Measurements from ENCODE around the gene CAMK2G.
"Not testable (repeated sequence)": the region's sequence is repeated elsewhere in the genome, so short reads cannot be mapped to it uniquely, and the experiment has no call there.

CAMK2G gene

DNA sequence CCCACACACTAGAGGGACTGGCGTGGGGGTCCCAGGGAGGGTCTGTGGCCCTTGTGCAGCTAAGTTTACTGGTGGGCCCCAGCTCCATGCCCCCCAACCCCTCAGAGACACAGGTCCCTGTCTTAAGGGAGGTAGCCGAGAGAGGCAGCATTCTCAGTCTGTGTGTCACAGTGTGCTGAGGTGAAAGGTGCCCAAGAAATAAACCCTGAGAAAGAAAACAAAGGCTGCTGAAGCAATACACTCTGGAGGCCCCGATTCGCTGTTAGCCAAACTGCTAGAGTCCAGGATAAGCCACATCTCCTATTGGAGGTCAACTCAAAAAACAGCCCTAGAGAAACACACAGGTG lies 34.3 kb downstream of the CAMK2G start:
- Mint-ChIP-seq H3K4me1 (no peaks in the 10 kb centered on the region), H3K36me3 (peaks cover 21% of the 10 kb centered on the region), H3K9me3 (no peaks in the 10 kb centered on the region), H3K4me3 (no peak overlapping the region), H3K27ac (no peak overlapping the region), H3K27me3 (no peaks in the 10 kb centered on the region)
- ATAC-seq (ENCODE audit: low read depth) (no peak), DNase-seq (ENCODE audit: low spot score in 2 of 2) (no peak)

DNA sequence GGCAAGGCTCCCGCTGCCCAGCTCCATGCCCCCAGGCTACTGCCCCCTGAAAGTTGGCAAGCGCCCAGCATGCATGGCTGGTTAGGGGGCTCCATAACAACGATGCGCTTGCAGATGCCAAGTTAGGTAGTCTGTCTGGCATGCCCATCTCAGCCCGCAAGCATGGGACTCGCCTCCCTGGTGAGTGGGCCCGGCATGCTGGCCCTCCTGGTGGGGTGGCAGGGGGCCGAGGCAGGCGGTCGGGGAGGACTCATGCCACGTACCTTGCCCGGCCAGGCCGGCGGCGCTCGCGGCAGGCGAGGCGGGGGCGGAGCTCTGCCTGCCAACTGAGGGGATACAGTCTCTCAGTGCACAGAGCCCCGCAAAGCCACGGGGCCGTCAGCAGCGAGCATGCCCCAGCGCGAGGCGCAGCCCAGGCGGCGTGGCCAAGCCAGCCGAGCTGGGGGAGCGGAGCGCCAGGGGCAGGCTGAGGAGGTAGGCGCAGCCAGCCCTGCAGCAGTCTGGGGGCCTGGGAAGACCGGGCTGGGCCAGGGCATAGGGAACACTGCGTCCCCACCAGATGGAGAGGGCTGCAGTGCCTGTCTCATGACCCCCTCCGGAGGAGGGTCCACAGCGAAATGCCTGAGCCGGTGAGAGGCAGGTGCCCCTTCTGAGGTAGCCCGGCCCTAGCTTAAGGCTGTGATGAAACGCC lies 34.9 kb downstream of the CAMK2G start:
- Mint-ChIP-seq H3K27me3 (no peaks in the 10 kb centered on the region), H3K27ac (no peak overlapping the region), H3K4me3 (no peak overlapping the region), H3K36me3 (peaks cover 20% of the 10 kb centered on the region), H3K4me1 (peaks cover 4% of the 10 kb centered on the region), H3K9me3 (no peaks in the 10 kb centered on the region)
- ATAC-seq (ENCODE audit: low read depth) (no peak), DNase-seq (ENCODE audit: low spot score in 2 of 2) (no peak)

DNA sequence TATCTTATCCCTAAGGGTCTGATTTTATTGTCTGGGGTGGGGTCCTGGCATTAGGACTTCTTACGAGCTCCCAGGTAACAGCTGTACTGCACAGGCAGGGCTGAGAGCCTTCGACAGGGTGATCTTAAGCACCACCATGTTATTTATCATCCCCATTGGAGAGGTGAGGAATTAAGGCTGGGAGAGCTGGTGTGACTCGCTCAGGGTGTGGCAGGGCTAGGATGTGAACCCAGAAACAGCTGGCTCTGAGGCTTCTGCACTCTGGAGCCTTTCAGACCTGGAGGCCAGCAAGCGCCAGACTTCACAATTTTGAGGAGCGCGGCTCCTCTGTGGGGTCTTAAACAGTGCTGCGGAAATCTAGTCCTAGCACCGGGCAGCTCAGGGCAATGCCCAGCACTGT lies 35.5 kb downstream of the CAMK2G start:
- Mint-ChIP-seq H3K9me3 (no peaks in the 10 kb centered on the region), H3K27me3 (no peaks in the 10 kb centered on the region), H3K4me3 (no peak overlapping the region), H3K4me1 (peaks cover 4% of the 10 kb centered on the region), H3K36me3 (peaks cover 20% of the 10 kb centered on the region), H3K27ac (no peak overlapping the region)
- no peak for ATAC-seq (ENCODE audit: low read depth)
- DNase-seq (ENCODE audit: low spot score in 2 of 2): no peak

DNA sequence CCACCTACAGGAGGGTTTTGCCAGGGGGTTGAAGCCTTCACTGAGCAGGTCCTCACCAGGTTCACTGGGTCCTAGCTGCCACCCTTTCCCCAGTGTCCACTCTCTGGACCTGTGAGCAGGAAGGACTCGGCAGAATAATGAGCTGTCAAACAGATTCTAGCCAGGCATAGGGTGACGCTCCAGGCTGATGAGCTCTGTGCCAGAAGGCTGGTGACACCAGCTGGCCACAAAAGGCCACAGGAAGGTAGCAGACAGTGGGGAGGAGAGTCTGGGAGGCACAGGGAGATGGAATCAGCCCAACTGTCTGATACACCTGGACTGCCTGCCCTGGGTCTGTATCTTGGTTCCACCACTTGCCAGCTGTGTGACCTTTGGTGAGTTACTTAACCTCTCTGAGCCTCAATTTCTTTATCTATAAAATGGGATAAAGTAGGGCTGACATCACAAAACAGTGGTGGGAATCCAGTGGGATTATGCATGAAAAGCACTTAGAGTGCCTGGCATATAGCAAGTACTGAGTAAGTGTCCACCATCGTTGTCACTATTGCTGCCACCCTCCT lies 36.3 kb downstream of the CAMK2G start:
- Mint-ChIP-seq H3K9me3 (no peaks in the 10 kb centered on the region), H3K4me3 (no peak overlapping the region), H3K27me3 (no peaks in the 10 kb centered on the region), H3K4me1 (peaks cover 4% of the 10 kb centered on the region), H3K27ac (no peak overlapping the region), H3K36me3 (peaks cover 17% of the 10 kb centered on the region)
- ATAC-seq (ENCODE audit: low read depth) (no peak), DNase-seq (ENCODE audit: low spot score in 2 of 2) (no peak)

DNA sequence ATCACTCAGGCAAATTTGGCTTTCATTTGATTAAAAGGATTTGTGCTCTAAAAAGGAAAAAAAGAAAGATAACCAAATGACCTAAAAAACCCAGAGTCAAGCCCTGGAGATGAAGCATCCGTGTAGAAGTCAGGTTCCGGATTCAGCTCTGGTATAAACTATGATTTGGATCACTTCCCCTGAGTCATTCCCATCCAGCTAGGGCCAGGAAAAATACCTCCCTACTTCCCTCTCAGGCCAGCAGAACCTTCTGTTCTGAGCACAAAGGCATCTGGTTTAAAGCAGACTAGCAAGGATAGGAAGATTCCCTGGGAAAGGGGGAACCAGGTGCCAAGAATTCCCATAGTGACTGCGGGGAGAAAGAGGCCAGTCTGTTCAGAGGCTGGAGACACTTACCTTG lies 37.3 kb downstream of the CAMK2G start:
- DNase-seq (ENCODE audit: low spot score in 2 of 2) (no peak), ATAC-seq (ENCODE audit: low read depth) (no peak)
- H3K4me1 Mint-ChIP-seq: peaks cover 4% of the 10 kb centered on the region
- no peak overlapping the region for H3K4me3 Mint-ChIP-seq
- no peaks in the 10 kb centered on the region for H3K9me3 Mint-ChIP-seq
- H3K27ac Mint-ChIP-seq: no peak overlapping the region
- H3K36me3 Mint-ChIP-seq: peaks cover 17% of the 10 kb centered on the region
- no peaks in the 10 kb centered on the region for H3K27me3 Mint-ChIP-seq

DNA sequence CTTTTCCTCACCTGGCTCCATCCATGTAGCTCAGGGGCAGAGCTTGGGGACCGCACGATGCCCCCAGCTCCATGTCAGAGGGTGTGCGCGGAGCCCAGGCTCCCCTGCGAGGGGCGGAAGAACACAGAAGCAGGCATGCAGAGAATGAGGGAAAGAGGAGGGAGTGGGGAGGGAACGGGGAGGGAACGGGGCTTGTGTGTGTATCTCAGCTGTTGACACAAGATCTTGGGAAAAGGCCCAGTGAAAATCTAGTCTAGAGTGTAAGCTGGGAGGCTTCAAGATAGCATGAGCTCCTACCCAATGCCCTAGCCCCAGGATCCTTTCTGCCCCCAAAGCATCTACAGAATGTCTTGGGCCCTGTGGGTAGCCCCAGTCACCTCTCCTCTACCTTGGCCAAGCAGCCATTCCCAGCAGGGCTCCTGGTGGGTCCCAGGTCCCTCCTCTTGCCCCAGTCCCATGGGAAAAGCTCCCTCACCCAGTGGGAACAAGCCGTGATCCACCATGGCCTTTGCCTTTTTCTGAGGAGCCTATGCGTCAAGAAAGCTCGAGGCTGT lies 37.9 kb downstream of the CAMK2G start:
- ATAC-seq (ENCODE audit: low read depth) (no peak), DNase-seq (ENCODE audit: low spot score in 2 of 2) (no peak)
- H3K27ac Mint-ChIP-seq: no peak overlapping the region
- peaks cover 4% of the 10 kb centered on the region for H3K4me1 Mint-ChIP-seq
- no peak overlapping the region for H3K4me3 Mint-ChIP-seq
- H3K27me3 Mint-ChIP-seq: no peaks in the 10 kb centered on the region
- no peaks in the 10 kb centered on the region for H3K9me3 Mint-ChIP-seq
- peaks cover 17% of the 10 kb centered on the region for H3K36me3 Mint-ChIP-seq

DNA sequence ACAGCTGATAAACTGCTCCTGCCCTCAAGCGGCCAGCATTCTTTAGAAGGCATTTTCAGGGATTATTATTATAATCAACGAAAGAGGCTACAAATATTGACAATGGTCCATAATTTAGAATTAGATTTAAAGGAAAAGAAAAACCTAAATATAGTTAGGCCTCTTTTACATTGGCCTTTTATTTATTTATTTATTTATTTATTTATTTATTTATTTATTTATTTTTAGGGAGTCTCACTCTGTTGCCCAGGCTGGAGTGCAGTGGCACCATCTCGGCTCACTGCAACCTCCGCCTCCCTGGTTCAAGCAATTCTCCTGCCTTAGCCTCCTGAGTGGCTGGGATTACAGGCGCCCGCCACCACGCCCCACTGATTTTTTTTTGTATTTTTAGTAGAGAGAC lies 45.3 kb downstream of the CAMK2G start:
- not testable (repeated sequence) for H3K4me1 Mint-ChIP-seq; ATAC-seq (ENCODE audit: low read depth); H3K9me3 Mint-ChIP-seq; H3K27me3 Mint-ChIP-seq; DNase-seq (ENCODE audit: low spot score in 2 of 2); H3K4me3 Mint-ChIP-seq; H3K27ac Mint-ChIP-seq
- peaks cover 12% of the 10 kb centered on the region for H3K36me3 Mint-ChIP-seq

DNA sequence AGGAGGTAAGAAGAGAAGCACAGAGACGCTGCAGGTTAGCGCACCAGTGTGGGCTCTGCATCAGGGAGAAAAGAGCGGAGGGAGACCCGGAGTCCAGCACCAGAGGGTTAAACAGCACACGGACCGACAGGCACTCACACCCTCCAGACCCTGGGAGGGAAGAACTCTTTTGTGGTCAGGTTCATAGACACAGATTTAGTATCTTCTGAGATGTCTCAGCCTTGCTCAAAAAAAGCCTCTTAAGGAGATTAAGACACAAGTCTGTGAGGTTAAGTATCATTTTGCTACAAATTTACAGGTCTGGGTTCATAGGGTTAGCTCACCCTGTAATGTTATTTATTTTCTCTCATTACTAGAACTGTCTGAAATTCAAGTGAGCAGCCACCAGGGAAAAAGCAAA lies 46.2 kb downstream of the CAMK2G start:
- Mint-ChIP-seq H3K36me3 (peaks cover 12% of the 10 kb centered on the region), H3K4me3 (no peak overlapping the region), H3K9me3 (no peaks in the 10 kb centered on the region), H3K4me1 (no peaks in the 10 kb centered on the region), H3K27ac (peak overlapping the region; percentile 12), H3K27me3 (no peaks in the 10 kb centered on the region)
- no peak for DNase-seq (ENCODE audit: low spot score in 2 of 2)
- no peak for ATAC-seq (ENCODE audit: low read depth)

DNA sequence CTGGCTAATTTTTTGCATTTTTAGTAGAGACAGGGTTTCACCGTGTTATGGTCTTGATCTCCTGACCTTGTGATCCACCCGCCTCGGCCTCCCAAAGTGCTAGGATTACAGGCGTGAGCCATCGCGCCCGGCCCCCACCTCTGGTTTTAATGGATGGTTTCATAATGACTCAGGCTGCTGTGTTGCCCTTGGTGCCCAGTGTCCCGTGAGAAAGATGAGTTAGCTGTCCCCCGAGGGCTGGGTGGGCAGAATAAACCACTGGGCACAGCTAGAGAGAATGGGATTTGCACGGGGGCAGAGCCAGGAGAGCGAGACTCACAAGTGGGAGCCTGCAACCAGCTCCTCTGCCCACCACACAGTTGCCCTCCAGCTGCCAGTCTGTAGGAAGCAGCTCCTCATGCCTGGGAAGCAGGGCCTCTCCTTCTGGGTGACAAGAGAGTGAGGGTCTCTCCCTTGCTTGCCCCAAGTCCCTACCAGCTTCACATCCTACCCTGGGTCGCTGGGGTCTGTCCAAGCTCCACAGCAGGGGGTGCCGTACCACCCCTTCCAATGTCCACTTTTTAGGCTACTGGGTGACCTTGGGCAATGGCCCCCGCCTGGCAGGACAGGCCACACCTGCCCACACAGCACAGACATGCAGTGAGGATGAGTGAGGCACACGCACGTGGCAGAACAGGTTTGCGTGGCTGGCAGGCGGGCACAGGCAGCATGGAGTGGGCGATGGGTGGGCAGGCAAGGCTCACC lies 46.8 kb downstream of the CAMK2G start:
- peak overlapping the region; percentile 12 for H3K27ac Mint-ChIP-seq
- no peak overlapping the region for H3K4me3 Mint-ChIP-seq
- H3K9me3 Mint-ChIP-seq: no peaks in the 10 kb centered on the region
- peaks cover 14% of the 10 kb centered on the region for H3K36me3 Mint-ChIP-seq
- no peak for DNase-seq (ENCODE audit: low spot score in 2 of 2)
- no peaks in the 10 kb centered on the region for H3K4me1 Mint-ChIP-seq
- no peak for ATAC-seq (ENCODE audit: low read depth)
- H3K27me3 Mint-ChIP-seq: no peaks in the 10 kb centered on the region

DNA sequence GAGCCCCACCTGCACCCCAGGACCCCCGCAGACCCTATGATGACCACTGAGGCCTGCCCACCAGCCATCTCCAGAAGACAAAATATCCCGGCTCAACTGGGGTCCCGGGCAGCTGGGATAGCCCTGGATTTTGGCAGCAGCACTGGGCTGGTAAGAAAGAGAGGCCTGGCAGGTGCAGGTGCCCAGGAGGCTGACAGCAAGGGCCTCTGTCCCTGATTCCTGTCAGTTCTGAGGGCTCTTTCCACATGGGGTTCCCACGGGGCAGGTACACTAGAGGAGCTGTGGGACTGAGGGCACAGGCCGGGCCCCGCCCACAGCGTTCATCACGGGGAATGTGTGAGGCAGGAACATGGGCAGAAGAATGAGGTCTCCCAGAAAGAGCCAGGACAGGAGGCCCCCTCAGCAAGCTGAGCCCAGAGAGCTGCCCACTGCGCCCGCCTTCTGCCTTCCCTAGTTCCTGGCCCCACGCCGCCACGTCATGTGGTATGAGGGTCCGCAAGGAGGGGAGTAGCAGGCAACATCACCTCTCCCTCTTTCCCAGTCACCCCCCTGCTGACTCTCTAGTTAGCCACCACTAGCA lies 50.1 kb downstream of the CAMK2G start:
- H3K4me1 Mint-ChIP-seq: no peaks in the 10 kb centered on the region
- no peak overlapping the region for H3K27ac Mint-ChIP-seq
- DNase-seq (ENCODE audit: low spot score in 2 of 2) (no peak), ATAC-seq (ENCODE audit: low read depth) (no peak)
- no peaks in the 10 kb centered on the region for H3K27me3 Mint-ChIP-seq
- H3K36me3 Mint-ChIP-seq: peaks cover 21% of the 10 kb centered on the region
- no peak overlapping the region for H3K4me3 Mint-ChIP-seq
- H3K9me3 Mint-ChIP-seq: no peaks in the 10 kb centered on the region

DNA sequence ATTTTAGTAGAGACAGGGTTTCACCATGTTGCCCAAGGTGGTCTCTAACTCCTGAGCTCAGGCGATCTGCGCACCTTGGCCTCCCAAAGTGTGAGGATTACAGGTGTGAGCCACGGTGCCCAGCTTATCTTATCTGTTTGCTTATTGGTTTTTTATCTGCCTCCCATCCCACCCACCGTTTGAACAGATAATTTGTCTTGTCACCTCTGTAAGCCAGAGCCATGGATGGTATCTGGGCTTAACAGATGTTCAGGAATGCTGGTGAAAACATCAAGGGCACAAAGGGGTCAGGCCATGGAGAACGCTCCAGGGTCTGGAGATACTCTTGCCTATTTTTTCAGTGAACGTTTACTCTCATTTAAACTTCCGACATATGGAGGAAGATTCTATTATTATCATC lies 51.0 kb downstream of the CAMK2G start:
- DNase-seq (ENCODE audit: low spot score in 2 of 2): no peak
- no peak for ATAC-seq (ENCODE audit: low read depth)
- Mint-ChIP-seq H3K4me1 (no peaks in the 10 kb centered on the region), H3K4me3 (no peak overlapping the region), H3K27ac (no peak overlapping the region), H3K9me3 (no peaks in the 10 kb centered on the region), H3K36me3 (peaks cover 21% of the 10 kb centered on the region), H3K27me3 (no peaks in the 10 kb centered on the region)

DNA sequence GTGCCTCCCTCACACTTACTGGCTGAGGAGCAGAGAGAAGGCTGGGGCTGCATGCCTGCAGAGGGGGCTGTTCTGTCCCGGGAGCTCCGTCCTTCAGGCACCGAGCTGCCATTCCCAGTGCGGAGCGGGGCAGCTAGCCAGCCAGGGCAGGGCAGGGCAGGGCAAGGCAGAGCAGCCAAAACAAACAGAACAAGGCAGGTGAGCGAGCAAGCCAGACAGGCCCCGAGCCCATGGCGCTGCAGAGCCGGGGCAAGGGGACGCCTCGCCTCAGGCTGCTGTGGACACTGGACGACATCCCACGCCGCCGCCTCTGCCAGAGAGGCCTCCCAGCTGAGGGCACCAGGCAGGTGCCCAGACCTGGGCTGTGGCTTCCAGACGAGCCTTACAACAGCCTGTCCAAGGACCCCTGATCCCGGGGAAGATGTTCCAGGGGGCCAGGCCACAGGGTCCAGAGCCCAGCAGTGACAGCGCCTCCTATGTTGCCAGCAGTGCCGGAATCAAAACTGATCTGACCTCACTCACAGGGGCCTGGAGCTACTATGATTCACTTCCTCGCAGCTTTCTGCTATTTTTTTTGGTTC lies 54.8 kb downstream of the CAMK2G start:
- Mint-ChIP-seq H3K36me3 (peaks cover 18% of the 10 kb centered on the region), H3K27me3 (no peaks in the 10 kb centered on the region), H3K9me3 (no peaks in the 10 kb centered on the region), H3K4me3 (no peak overlapping the region), H3K27ac (no peak overlapping the region), H3K4me1 (no peaks in the 10 kb centered on the region)
- DNase-seq (ENCODE audit: low spot score in 2 of 2): no peak
- ATAC-seq (ENCODE audit: low read depth): no peak

DNA sequence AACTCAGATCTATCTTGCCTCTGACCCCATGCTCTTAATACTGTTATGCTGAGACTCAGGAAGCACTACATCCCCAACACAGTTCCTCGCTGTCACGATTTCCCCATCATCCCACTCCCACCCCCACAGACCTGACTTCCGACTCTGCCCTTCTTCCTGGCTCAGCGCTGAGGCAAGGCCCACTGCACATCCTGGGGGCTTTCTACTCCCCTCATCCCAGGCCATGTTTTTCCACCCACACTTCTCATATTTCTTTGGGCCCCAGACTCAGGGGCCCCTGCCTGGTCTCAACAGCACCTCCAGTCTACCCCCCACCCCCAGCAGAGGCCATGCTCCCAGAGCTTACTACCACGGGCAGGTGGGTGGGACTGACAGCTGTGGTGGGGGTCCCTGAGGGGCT lies 55.3 kb downstream of the CAMK2G start:
- no peak overlapping the region for H3K4me3 Mint-ChIP-seq
- no peaks in the 10 kb centered on the region for H3K27me3 Mint-ChIP-seq
- peaks cover 18% of the 10 kb centered on the region for H3K36me3 Mint-ChIP-seq
- DNase-seq (ENCODE audit: low spot score in 2 of 2): no peak
- H3K9me3 Mint-ChIP-seq: no peaks in the 10 kb centered on the region
- H3K27ac Mint-ChIP-seq: no peak overlapping the region
- H3K4me1 Mint-ChIP-seq: no peaks in the 10 kb centered on the region
- no peak for ATAC-seq (ENCODE audit: low read depth)

DNA sequence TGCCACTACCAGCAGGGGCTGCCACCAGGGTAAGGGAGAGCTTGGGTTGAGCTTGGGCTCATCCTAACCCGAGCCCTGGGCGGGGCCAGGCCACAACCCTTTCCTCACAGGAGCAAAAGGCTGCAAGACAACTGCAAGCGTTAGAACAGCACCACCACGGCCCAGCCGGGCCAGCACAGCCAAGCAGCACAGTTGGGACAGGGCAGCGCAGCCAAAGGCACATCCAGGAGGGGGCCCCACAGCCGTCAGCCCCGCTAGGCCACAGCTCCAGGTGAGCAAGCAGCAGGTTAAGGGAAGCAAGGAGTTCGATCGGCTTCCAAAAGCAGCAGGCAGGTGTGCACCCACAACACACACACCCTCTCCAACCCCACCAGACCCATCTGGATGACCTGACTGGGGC lies 56.0 kb downstream of the CAMK2G start:
- H3K9me3 Mint-ChIP-seq: no peaks in the 10 kb centered on the region
- H3K4me3 Mint-ChIP-seq: no peak overlapping the region
- peaks cover 22% of the 10 kb centered on the region for H3K36me3 Mint-ChIP-seq
- H3K27me3 Mint-ChIP-seq: no peaks in the 10 kb centered on the region
- DNase-seq (ENCODE audit: low spot score in 2 of 2): no peak
- H3K4me1 Mint-ChIP-seq: no peaks in the 10 kb centered on the region
- no peak for ATAC-seq (ENCODE audit: low read depth)
- no peak overlapping the region for H3K27ac Mint-ChIP-seq

All from memory B cell (primary cell).